A673 (cell line): ENCODE measurements around the gene TJP1. TPM values are rescaled to one million over a fixed set of nuclear protein-coding genes. Genes with fewer than 3 reads are reported as not detected.

Experiments used
- BruUV-seq: library from RNA; stranded (reverse); fragments of 400-500 nt; replicated peaks from 2 replicates; lab custom pipeline; 2021; lab: Mats Ljungman, UMichigan
- CTCF ChIA-PET: fragments of 300-600 bp; sonication (Branson Sonifier 250); formaldehyde crosslinking; loops from one replicate; lab custom pipeline; 2022; ENCODE audit warnings: antibody characterized with exemption; lab: Charles Lee
- POLR2A ChIA-PET: fragments of 300-600 bp; sonication (Branson Sonifier 250); formaldehyde crosslinking; loops from one replicate; lab custom pipeline; 2022; ENCODE audit warnings: antibody characterized with exemption; ENCODE audit not compliant: low non-redundant PET; lab: Charles Lee
- DNase-seq: peaks from one replicate; pipeline ENCODE4 v3.0.0-alpha.2; 2015; ENCODE audit warnings: low spot score
- H3K27ac ChIP-seq: fragments of 200-600 bp; sonication (generic); 2 replicates; pipeline ENCODE4 v1.5.1; 2016; ENCODE audit warnings: mixed run types, low read depth, mild to moderate bottlenecking, mixed read lengths, antibody characterized with exemption, low read length; ENCODE audit not compliant: poor library complexity, severe bottlenecking
- H3K27me3 ChIP-seq: fragments of 200-600 bp; sonication (generic); replicated peaks from 2 replicates; pipeline ENCODE4 v1.6.1; 2017; ENCODE audit warnings: mixed run types, low read depth, mild to moderate bottlenecking, mixed read lengths, antibody characterized with exemption, low read length; ENCODE audit not compliant: insufficient read depth, poor library complexity
- H3K36me3 ChIP-seq: fragments of 200-600 bp; sonication (generic); 2 replicates; pipeline ENCODE4 v1.6.1; 2016; ENCODE audit warnings: mixed run types, mild to moderate bottlenecking, mixed read lengths, antibody characterized with exemption, low read length; ENCODE audit not compliant: insufficient read depth, poor library complexity, severe bottlenecking
- H3K4me1 ChIP-seq: fragments of 200-600 bp; sonication (generic); 2 replicates; pipeline ENCODE4 v1.6.1; 2017; ENCODE audit warnings: mixed run types, mild to moderate bottlenecking, mixed read lengths, antibody characterized with exemption, low read length; ENCODE audit not compliant: insufficient read depth, poor library complexity, severe bottlenecking
- H3K4me3 ChIP-seq: fragments of 200-600 bp; sonication (generic); 2 replicates; pipeline ENCODE4 v1.5.1; 2016; ENCODE audit warnings: low read depth, mixed run types, mild to moderate bottlenecking, mixed read lengths, low read length; ENCODE audit not compliant: poor library complexity, severe bottlenecking
- H3K9me3 ChIP-seq: fragments of 200-600 bp; sonication (generic); 2 replicates; pipeline ENCODE4 v1.6.1; 2016; ENCODE audit warnings: mixed run types, low read depth, mild to moderate bottlenecking, mixed read lengths, antibody characterized with exemption, low read length; ENCODE audit not compliant: poor library complexity, severe bottlenecking
- EZH2 ChIP-seq: fragments of 200-600 bp; sonication (generic); IDR thresholded peaks from 2 replicates; pipeline ENCODE4 v1.6.1; 2017; ENCODE audit warnings: borderline replicate concordance, low read depth, mild to moderate bottlenecking, mixed read lengths, antibody characterized with exemption, low read length; ENCODE audit not compliant: poor library complexity, severe bottlenecking
- intact Hi-C: fragments of 100-400 bp; cut with micrococcal nuclease; formaldehyde crosslinking; loops from one replicate; pipeline ENCODE4 v1.10.0; 2022; ENCODE audit not compliant: unreplicated experiment
- total RNA-seq: library from RNA; stranded (reverse); gene quantifications from 2 replicates; pipeline ENCODE4 v1.2.3, GENCODE V29; 2021
- TF ChIP-seq, protein P1 (sequence below): fragments of 300-800, 200-600 bp; sonication (generic); conservative IDR thresholded peaks from 2 replicates; pipeline ENCODE4 v1.5.1; 2017; ENCODE audit warnings: low read depth, mild to moderate bottlenecking, antibody characterized with exemption, low read length, moderate library complexity, mixed read lengths

The TJP1 gene
- total RNA-seq, 1 experiment from 2014 or later = 34.7 TPM

DNA sequence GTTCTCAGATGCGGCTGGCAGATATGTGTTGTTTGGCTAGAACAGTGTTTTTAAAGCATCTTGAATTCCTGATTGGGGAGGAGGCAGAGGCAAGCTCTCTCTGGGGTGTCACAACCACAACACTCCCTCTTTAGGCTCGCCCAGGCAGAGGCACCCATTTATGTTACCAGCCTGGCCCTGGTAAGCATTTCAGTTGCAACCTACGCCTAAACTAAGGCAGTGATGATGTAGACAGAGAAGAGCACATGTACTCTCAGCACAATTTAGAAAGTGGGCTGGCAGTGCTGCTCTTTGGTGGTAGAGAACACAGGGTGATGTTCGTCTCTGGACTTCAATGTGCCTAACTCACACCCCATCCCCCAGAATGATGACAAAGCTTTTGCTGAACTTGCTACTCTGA, 41.2 kb upstream of the TJP1 start:
- H3K4me1 ChIP-seq = no peaks in the 10 kb centered on the region
- H3K27ac ChIP-seq = no peak overlapping the region
- POLR2A ChIA-PET = interaction anchor here (0.7 kb wide), 1 partner anchor 11 kb away, joined by 3 read pairs; no protein-coding TSS in a partner anchor
- no peaks in the 10 kb centered on the region for H3K27me3 ChIP-seq
- DNase-seq = no peak
- CTCF ChIA-PET = no interaction called here
- BruUV-seq = no TSS peak
- H3K9me3 ChIP-seq = no peaks in the 10 kb centered on the region
- TF ChIP-seq, protein P1, sequence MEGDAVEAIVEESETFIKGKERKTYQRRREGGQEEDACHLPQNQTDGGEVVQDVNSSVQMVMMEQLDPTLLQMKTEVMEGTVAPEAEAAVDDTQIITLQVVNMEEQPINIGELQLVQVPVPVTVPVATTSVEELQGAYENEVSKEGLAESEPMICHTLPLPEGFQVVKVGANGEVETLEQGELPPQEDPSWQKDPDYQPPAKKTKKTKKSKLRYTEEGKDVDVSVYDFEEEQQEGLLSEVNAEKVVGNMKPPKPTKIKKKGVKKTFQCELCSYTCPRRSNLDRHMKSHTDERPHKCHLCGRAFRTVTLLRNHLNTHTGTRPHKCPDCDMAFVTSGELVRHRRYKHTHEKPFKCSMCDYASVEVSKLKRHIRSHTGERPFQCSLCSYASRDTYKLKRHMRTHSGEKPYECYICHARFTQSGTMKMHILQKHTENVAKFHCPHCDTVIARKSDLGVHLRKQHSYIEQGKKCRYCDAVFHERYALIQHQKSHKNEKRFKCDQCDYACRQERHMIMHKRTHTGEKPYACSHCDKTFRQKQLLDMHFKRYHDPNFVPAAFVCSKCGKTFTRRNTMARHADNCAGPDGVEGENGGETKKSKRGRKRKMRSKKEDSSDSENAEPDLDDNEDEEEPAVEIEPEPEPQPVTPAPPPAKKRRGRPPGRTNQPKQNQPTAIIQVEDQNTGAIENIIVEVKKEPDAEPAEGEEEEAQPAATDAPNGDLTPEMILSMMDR = no peak
- no peak for TF ChIP-seq EZH2
- intact Hi-C loops = no loop called here
- no peak overlapping the region for H3K4me3 ChIP-seq
- H3K36me3 ChIP-seq = no peaks in the 10 kb centered on the region

DNA sequence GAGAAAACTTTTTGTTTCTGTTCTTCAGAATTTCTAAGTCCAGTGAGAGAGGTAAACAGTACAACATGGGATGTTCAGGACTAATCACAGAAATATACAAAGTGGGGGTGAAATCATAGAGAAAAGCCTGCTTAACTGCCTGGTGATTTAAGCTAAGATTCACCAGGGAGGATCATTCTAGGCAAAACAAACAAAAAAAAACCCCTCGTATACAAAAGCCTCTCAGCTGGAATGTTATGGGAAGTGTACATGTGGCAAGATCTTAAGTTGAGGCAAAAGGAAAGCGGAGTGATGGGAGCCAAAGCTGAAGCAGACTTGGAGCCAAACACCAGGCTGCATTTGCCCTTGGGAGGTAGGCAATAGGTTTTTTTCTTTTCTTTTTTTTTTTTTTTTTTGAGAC, 40.0 kb upstream of the TJP1 start:
- CTCF ChIA-PET = no interaction called here
- no TSS peak for BruUV-seq
- intact Hi-C loops = no loop called here

DNA sequence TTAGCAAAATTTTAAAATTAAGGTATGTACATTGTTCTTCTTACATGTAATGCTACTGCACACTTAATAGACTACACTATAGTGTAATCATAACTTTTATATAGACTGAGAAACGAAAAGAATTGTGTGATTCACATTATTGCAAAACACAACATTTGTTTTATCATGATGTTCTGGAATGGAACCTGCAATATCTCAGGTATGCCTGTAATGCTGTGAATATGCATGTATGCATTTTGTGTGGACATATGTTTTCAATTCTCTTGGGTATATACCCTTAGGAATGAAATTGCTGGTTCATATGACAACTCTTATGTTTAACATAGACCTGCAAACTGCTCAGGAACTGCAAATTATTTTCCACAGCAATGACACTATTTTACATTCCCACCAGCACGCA, 38.6 kb upstream of the TJP1 start:
- Histone ChIP-seq H3K4me1 (peaks cover 6% of the 10 kb centered on the region), H3K36me3 (no peaks in the 10 kb centered on the region), H3K27me3 (no peaks in the 10 kb centered on the region), H3K27ac (no peak overlapping the region), H3K4me3 (no peak overlapping the region), H3K9me3 (no peaks in the 10 kb centered on the region)
- BruUV-seq = no TSS peak
- intact Hi-C loops = no loop called here
- ChIA-PET POLR2A (no interaction called here), CTCF (no interaction called here)
- no peak for DNase-seq
- no peak for TF ChIP-seq EZH2
- TF ChIP-seq, protein P1 = no peak

More for the DNA sequence above, 40.0 kb upstream of the TJP1 start:
- H3K9me3 ChIP-seq = no peaks in the 10 kb centered on the region
- H3K4me3 ChIP-seq = no peak overlapping the region
- no peak for DNase-seq
- TF ChIP-seq, protein P1 = no peak
- TF ChIP-seq EZH2 = no peak
- H3K27ac ChIP-seq = no peak overlapping the region
- POLR2A ChIA-PET = no interaction called here
- H3K4me1 ChIP-seq = peaks cover 3% of the 10 kb centered on the region
- H3K27me3 ChIP-seq = no peaks in the 10 kb centered on the region
- H3K36me3 ChIP-seq = no peaks in the 10 kb centered on the region
